Sigmoid colon (tissue), 7 donors: ENCODE results near the gene ABHD5. TPM values are rescaled to one million over a fixed set of nuclear protein-coding genes. Genes with fewer than 3 reads are reported as not detected.

Experiments
- DNase-seq: peaks from one replicate; pipeline ENCODE4 v3.0.0-alpha.2; 2019
- H3K27ac ChIP-seq, 4 donors: fragments of 200-600 bp; sonication (generic); one replicate each; pipeline ENCODE4 v1.5.1; 2016 to 2019; ENCODE audit warnings: mild to moderate bottlenecking in 1 of 4
- H3K27me3 ChIP-seq, 3 donors: fragments of 200-600 bp; sonication (generic); one replicate each; pipeline ENCODE4 v1.5.1; 2019; ENCODE audit warnings: mild to moderate bottlenecking in 1 of 3
- H3K36me3 ChIP-seq, 4 donors: fragments of 200-600 bp; sonication (generic); one replicate each; pipeline ENCODE4 v1.5.1; 2016 to 2019
- H3K4me1 ChIP-seq, 4 donors: fragments of 200-600 bp; sonication (generic); one replicate each; pipeline ENCODE4 v1.5.1; 2017 to 2019
- H3K4me3 ChIP-seq, 4 donors: fragments of 200-600 bp; sonication (generic); one replicate each; pipeline ENCODE4 v1.5.1; 2017 to 2019; ENCODE audit warnings: mild to moderate bottlenecking in 2 of 4, moderate library complexity in 1 of 4
- H3K9me3 ChIP-seq, 4 donors: fragments of 200-600 bp in 3 of 4; sonication (generic) in 3 of 4; one replicate each; pipeline versions ENCODE4 v1.5.1 to v1.6.1; 2013 to 2019
- CTCF ChIP-seq, 4 experiments: fragments of 450-650 bp in 3 of 4; fragments of 200-600 bp in 1 of 4; IDR thresholded peaks; one replicate each; pipeline ENCODE4 v1.5.1; 2016 to 2019; ENCODE audit warnings: antibody characterized with exemption in 4 of 4, mild to moderate bottlenecking in 3 of 4, moderate library complexity in 2 of 4
- EP300 ChIP-seq, 4 donors: sonication (generic); formaldehyde crosslinking; IDR thresholded peaks; one replicate each; pipeline ENCODE4 v1.6.1; 2017; ENCODE audit warnings: antibody characterized with exemption in 4 of 4
- POLR2A ChIP-seq, 2 donors: fragments of 450-650 bp; IDR thresholded peaks; one replicate each; pipeline ENCODE4 v1.6.1; 2016; ENCODE audit warnings: antibody characterized with exemption in 2 of 2, mild to moderate bottlenecking in 2 of 2, moderate library complexity in 2 of 2
- POLR2AphosphoS5 ChIP-seq, 4 donors: sonication (generic); formaldehyde crosslinking; IDR thresholded peaks; one replicate each; pipeline ENCODE4 v1.6.1; 2017; ENCODE audit warnings: antibody characterized with exemption in 4 of 4
- WGBS, 2 donors: extraction: QIAGEN DNeasy Blood & Tissue Kit; methylation state at CpG; one replicate each; pipeline ENCODE4 v1.1.7; 2013; 5-methylcytosine and 5-hydroxymethylcytosine counted together
- intact Hi-C: fragments of 100-400 bp; cut with DNase I; formaldehyde crosslinking; loops from one replicate; pipeline ENCODE4 v1.15.1; 2023
- polyA plus RNA-seq, 3 donors: library from polyadenylated mRNA; stranded (reverse); fragments of 200-250 nt; gene quantifications; one replicate each; pipeline ENCODE4 v1.2.3, GENCODE V29; 2013
- total RNA-seq, 4 donors: library from RNA; depleted of rRNA; stranded (reverse); fragments of >200 nt; gene quantifications; one replicate each; pipeline ENCODE4 v1.1.0, GENCODE V29; 2016
- donor health status: healthy with polysubstance abuse.
- donor health status: Bipolar disorder and iron deficiency.
- donor health status: healthy.

The ABHD5 gene
- total and polyA plus RNA-seq, 7 donors = 11.1 to 48.3 (median 22.2) TPM

DNA sequence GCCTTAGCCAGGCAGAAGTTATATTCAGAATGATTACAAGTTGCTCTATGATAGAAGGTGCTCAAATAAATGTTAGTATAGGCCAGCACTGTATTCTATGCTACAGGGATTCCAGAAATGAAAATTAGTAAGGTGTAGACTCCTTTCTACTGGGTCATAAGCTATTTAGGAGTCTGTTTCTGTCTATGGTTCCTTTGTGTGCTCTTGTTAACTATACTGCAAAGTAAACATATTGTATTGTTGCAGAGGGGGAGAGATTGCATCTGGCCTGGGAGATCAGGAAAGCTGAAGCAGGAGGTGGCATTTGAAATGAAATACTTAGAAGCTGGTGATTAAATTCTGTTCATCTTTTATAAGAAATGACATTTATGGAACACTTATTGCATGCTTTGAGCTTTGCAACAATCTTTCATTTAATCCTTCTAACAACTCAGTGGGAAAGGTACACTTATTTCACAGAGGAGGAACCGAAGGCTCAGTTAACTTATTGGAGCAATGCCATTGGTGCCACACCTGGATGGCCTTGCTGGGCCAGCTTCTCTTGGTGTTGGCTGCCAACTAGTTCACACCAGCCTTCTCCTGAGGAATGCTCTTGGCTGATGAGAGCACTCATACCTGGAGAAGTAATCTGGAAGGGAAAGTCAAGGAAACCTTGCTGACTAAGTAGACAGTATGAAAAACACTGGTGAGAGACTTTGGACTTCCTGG lies 39.1 kb downstream of the ABHD5 start:
- no peak for DNase-seq
- intact Hi-C loops = no loop called here
- TF ChIP-seq CTCF (IDR thresholded peaks at IDR 0.05) = no peak
- no peak for TF ChIP-seq POLR2AphosphoS5 (IDR thresholded peaks at IDR 0.05)
- no peak for TF ChIP-seq EP300 (IDR thresholded peaks at IDR 0.05)
- no peak for TF ChIP-seq POLR2A (IDR thresholded peaks at IDR 0.05)

GRCh38 chr3:43732747-43733425 lies 42.1 kb downstream of the ABHD5 start:
- Histone ChIP-seq H3K4me3 (no peak overlapping the region), H3K27ac (no peak overlapping the region), H3K36me3 (peaks cover 0 to 6% (median 0%) of the 10 kb centered on the region in 4 donors), H3K4me1 (peaks cover 0 to 12% (median 3%) of the 10 kb centered on the region in 4 donors), H3K9me3 (no peaks in the 10 kb centered on the region), H3K27me3 (no peaks in the 10 kb centered on the region)
- TF ChIP-seq CTCF (IDR thresholded peaks at IDR 0.05) (no peak), POLR2AphosphoS5 (IDR thresholded peaks at IDR 0.05) (no peak), EP300 (IDR thresholded peaks at IDR 0.05) (no peak), POLR2A (IDR thresholded peaks at IDR 0.05) (no peak)
- no peak for DNase-seq
- intact Hi-C loops = no loop called here
- 78 to 81% methylated on average over 6 of the region's 6 CpGs for WGBS, 2 donors

More for the DNA sequence above, 39.1 kb downstream of the ABHD5 start:
- no peaks in the 10 kb centered on the region for H3K27me3 ChIP-seq
- no peaks in the 10 kb centered on the region for H3K9me3 ChIP-seq
- no peak overlapping the region for H3K4me3 ChIP-seq
- H3K27ac ChIP-seq = no peak overlapping the region
- H3K36me3 ChIP-seq = peaks cover 0 to 6% (median 0%) of the 10 kb centered on the region in 4 donors
- 20 to 76% methylated on average over 1 of the region's 1 CpG for WGBS, 2 donors
- peaks cover 0 to 12% (median 3%) of the 10 kb centered on the region in 4 donors for H3K4me1 ChIP-seq

GRCh38 chr3:43733459-43734384 lies 43.0 kb downstream of the ABHD5 start:
- intact Hi-C loops = no loop called here
- Histone ChIP-seq H3K27me3 (no peaks in the 10 kb centered on the region), H3K36me3 (peaks cover 0 to 6% (median 0%) of the 10 kb centered on the region in 4 donors), H3K4me3 (no peak overlapping the region), H3K27ac (peak overlapping the region in 1 of 4 donors; percentile 51), H3K4me1 (peaks cover 0 to 12% (median 3%) of the 10 kb centered on the region in 4 donors), H3K9me3 (no peaks in the 10 kb centered on the region)
- DNase-seq = no peak
- TF ChIP-seq CTCF (IDR thresholded peaks at IDR 0.05) (no peak), POLR2A (IDR thresholded peaks at IDR 0.05) (no peak)
- WGBS, 2 donors = 67 to 74% methylated on average over 6 of the region's 6 CpGs

- H3K4me1 ChIP-seq = peaks cover 0 to 12% (median 3%) of the 10 kb centered on the region in 4 donors
- 90 to 93% methylated on average over 2 of the region's 2 CpGs for WGBS, 2 donors
- intact Hi-C loops = no loop called here
- H3K9me3 ChIP-seq = no peaks in the 10 kb centered on the region
- no peaks in the 10 kb centered on the region for H3K27me3 ChIP-seq
- no peak overlapping the region for H3K27ac ChIP-seq
- peaks cover 0 to 5% (median 0%) of the 10 kb centered on the region in 4 donors for H3K36me3 ChIP-seq
- DNase-seq = no peak
- TF ChIP-seq POLR2AphosphoS5 (IDR thresholded peaks at IDR 0.05) = no peak
- no peak for TF ChIP-seq EP300 (IDR thresholded peaks at IDR 0.05)
- TF ChIP-seq CTCF (IDR thresholded peaks at IDR 0.05) = no peak
- no peak for TF ChIP-seq POLR2A (IDR thresholded peaks at IDR 0.05)
- no peak overlapping the region for H3K4me3 ChIP-seq
Measured at GRCh38 chr3:43734685-43735084, 43.9 kb downstream of the ABHD5 start.
